ENCODE measurements around the gene TRIM29.
"Not testable (repeated sequence)": the region's sequence is repeated elsewhere in the genome, so short reads cannot be mapped to it uniquely, and the experiment has no call there.

Gene TRIM29

GRCh38 chr11:120172054-120172911 is 34.4 kb upstream of the TRIM29 start:
- in situ Hi-C loops (cut with MboI; ENCODE audit: low sequenced_read_pairs) = loop anchor here (5.0 to 10.0 kb wide), 2 partner anchors 55 to 133 kb away; no protein-coding TSS in a partner anchor

GRCh38 chr11:120170741-120171261 is 32.9 kb upstream of the TRIM29 start:
- in situ Hi-C loops (cut with MboI; ENCODE audit: low sequenced_read_pairs) = loop anchor here (5.0 to 10.0 kb wide), 2 partner anchors 56 to 134 kb away; no protein-coding TSS in a partner anchor

- in situ Hi-C loops (cut with MboI; ENCODE audit: low sequenced_read_pairs) = loop anchor here (5.0 to 10.0 kb wide), 2 partner anchors 57 to 135 kb away; no protein-coding TSS in a partner anchor
Observed at GRCh38 chr11:120169981-120170698, 32.2 kb upstream of the TRIM29 start.

GRCh38 chr11:120168960-120169681 is 31.2 kb upstream of the TRIM29 start:
- in situ Hi-C loops (cut with MboI; ENCODE audit: low sequenced_read_pairs) = no loop called here

GRCh38 chr11:120168108-120168959 is 30.4 kb upstream of the TRIM29 start:
- in situ Hi-C loops (cut with MboI; ENCODE audit: low sequenced_read_pairs) = no loop called here

- in situ Hi-C loops (cut with MboI; ENCODE audit: low sequenced_read_pairs) = no loop called here
Observed at GRCh38 chr11:120167659-120168058, 29.7 kb upstream of the TRIM29 start.

GRCh38 chr11:120160436-120160835 is 22.5 kb upstream of the TRIM29 start:
- in situ Hi-C loops (cut with MboI; ENCODE audit: low sequenced_read_pairs) = no loop called here

- in situ Hi-C loops (cut with MboI; ENCODE audit: low sequenced_read_pairs) = no loop called here
Observed at GRCh38 chr11:120153221-120153620, 15.3 kb upstream of the TRIM29 start.

GRCh38 chr11:120151536-120151935 is 13.6 kb upstream of the TRIM29 start:
- in situ Hi-C loops (cut with MboI; ENCODE audit: low sequenced_read_pairs) = no loop called here

- in situ Hi-C loops (cut with MboI; ENCODE audit: low sequenced_read_pairs) = no loop called here
Observed at GRCh38 chr11:120149246-120149645, 11.3 kb upstream of the TRIM29 start.

- in situ Hi-C loops (cut with MboI; ENCODE audit: low sequenced_read_pairs) = no loop called here
Observed at GRCh38 chr11:120147950-120148270, 10.0 kb upstream of the TRIM29 start.

GRCh38 chr11:120147094-120147949 is 9.4 kb upstream of the TRIM29 start:
- in situ Hi-C loops (cut with MboI; ENCODE audit: low sequenced_read_pairs) = no loop called here

GRCh38 chr11:120146413-120147093 is 8.6 kb upstream of the TRIM29 start:
- in situ Hi-C loops (cut with MboI; ENCODE audit: low sequenced_read_pairs) = no loop called here

GRCh38 chr11:120144501-120144900 is 6.6 kb upstream of the TRIM29 start:
- in situ Hi-C loops (cut with MboI; ENCODE audit: low sequenced_read_pairs) = no loop called here

- in situ Hi-C loops (cut with MboI; ENCODE audit: low sequenced_read_pairs) = not testable (repeated sequence)
Observed at GRCh38 chr11:120143472-120143871, 5.6 kb upstream of the TRIM29 start.

GRCh38 chr11:120142441-120143100 is 4.7 kb upstream of the TRIM29 start:
- in situ Hi-C loops (cut with MboI; ENCODE audit: low sequenced_read_pairs) = no loop called here

GRCh38 chr11:120141768-120142423 is 4.0 kb upstream of the TRIM29 start:
- in situ Hi-C loops (cut with MboI; ENCODE audit: low sequenced_read_pairs) = no loop called here
